HG03108 (cell line): ENCODE measurements around the gene ASPRV1.
"Not testable (repeated sequence)": the region's sequence is repeated elsewhere in the genome, so short reads cannot be mapped to it uniquely, and the experiment has no call there.

Source experiments
- ATAC-seq: cut with Tn5 transposase; IDR thresholded peaks from one replicate; pipeline ENCODE4 v1.9.1; 2021; ENCODE audit warnings: moderate library complexity; ENCODE audit not compliant: unreplicated experiment

The ASPRV1 gene

GRCh38 chr2:69961496-69961895 lies at the start of gene ASPRV1:
TSS of gene ASPRV1 (minus strand) at chr2:69961631. CDS start at chr2:69961436, 195 bp downstream.
- ATAC-seq: no peak

- no peak for ATAC-seq
Measured at GRCh38 chr2:70010576-70011111, 49.2 kb upstream of the ASPRV1 start.

GRCh38 chr2:70009762-70010575 lies 48.5 kb upstream of the ASPRV1 start:
- no peak for ATAC-seq

DNA sequence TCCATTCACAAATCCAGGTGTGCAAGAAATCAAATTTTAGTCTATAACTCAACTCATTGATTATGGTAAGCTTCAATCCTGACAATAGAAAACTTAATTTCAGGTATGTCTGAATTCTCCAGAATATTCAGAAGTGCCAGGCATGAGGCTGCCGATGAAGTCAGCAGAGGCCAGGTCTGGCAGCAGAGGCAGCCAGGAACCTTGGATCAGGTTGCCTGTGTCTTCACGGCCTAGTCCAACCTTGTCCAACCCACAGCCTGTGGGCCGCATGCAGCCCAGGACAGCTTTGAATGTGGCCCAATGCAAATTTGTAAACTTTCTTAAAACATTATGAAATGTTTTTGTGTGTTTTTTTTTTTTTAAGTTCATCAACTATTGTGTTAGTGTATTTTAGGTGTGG lies 46.9 kb upstream of the ASPRV1 start:
- ATAC-seq: no peak

DNA sequence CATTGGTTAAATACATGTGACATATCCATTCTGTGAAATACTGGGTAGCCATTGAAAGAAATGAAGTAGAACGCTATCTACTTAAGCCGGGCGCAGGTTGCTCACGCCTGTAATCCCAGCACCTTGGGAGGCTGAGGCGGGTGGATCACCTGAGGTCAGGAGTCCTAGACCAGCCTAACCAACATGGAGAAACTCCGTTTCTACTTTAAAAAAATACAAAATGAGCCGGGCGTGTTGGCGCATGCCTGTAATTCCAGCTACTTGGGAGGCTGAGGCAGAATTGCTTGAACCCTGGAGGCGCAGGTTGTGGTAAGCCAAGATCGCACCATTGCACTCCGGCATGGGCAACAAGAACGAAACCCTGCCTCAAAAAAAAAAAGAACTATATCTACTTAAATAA lies 45.7 kb upstream of the ASPRV1 start:
- ATAC-seq: no peak

GRCh38 chr2:70006447-70006784 lies 45.0 kb upstream of the ASPRV1 start:
- no peak for ATAC-seq

DNA sequence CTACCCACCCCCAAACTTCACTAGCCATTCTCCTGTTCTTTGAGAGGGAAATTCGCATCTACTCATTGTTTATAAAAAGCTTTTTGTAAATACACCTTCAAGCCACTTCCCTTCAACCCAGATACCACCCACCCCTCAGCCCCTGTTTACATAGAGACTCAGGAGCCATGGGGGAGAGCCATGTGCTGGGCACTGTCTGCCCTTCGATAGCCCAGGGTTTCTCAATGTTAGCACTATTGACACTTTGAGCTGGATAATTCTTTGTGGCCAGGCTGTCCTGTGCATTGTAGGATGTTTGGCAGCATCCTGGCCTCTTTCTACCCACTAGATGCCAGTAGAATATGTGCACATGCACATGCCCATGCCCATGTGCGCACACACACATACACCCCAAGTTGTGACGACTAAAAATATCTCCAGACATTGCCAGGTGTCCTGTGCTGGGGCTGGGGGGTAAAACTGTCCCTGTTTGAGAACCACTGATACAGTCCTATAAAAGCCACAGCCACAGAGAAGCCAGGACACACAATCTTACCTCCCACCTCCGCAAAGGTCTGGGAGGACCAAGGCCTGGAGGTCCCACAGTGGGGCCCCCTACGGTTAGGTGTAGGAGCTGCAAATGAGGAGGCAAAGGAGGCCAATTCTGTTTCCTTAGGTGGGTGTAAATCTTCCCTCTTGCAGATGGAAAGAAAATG lies 44.5 kb upstream of the ASPRV1 start:
- no peak for ATAC-seq

- ATAC-seq: no peak
Measured at GRCh38 chr2:70005216-70005615, 43.8 kb upstream of the ASPRV1 start.

- ATAC-seq: no peak
Measured at GRCh38 chr2:70003093-70003830, 41.8 kb upstream of the ASPRV1 start.

GRCh38 chr2:70002241-70002899 lies 40.9 kb upstream of the ASPRV1 start:
- ATAC-seq: no peak

DNA sequence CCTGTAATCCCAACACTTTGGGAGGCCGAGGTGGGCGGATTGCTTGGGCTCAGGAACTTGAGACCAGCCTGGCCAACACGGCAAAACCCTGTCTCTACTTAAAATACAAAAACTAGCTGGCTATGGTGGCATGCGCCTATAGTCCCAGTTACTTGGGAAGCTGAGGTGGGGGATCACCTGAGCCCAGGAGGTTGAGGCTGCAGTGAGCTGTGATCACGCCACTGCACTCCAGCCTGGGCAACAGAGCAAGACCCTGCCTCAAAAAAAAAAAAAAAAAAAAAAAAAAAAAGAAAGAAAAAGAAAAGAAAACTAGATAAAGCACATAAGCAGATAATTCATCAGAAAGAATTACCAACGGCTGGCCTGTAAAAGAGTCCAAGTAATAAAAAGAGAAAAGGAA lies 39.1 kb upstream of the ASPRV1 start:
- ATAC-seq: not testable (repeated sequence)

GRCh38 chr2:69998761-69999160 lies 37.3 kb upstream of the ASPRV1 start:
- no peak for ATAC-seq

DNA sequence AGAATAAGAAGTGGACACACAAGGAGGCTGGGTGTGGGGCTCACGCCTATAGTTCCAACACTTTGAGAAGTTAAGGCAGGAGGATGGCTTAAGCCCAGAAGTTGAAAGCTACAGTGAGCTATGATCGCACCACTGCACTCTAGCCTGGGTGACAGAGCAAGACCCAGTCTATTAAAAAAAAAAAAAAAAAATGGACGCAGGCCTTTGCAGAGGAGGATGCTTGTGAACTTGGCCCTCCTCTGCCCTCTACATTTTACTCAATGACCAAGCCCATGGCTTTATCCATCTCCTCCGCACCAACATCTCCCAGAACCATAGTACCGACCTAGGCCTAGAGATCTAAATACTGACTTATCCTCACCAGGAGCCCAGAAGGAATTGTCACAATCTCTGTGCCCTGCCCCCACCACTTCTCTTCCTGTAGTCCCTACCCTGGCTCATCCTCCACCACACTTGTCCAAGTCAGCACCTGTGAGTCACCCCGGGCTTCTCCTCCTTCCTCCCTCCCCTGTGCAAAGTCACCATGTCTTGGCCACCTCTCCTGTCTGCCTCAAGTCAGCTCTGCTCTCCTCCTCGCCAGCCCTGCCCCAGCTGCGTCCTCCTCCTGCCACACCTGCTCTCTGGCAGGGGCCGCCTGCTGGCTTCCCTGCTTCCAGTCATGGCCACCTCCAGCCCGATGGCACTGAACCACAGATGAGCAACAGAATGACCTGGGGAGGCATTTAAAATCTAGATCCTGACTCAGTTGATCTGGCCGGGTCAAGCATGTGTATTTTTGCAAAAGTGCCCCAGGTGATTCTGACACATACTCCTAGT lies 35.8 kb upstream of the ASPRV1 start:
- no peak for ATAC-seq

DNA sequence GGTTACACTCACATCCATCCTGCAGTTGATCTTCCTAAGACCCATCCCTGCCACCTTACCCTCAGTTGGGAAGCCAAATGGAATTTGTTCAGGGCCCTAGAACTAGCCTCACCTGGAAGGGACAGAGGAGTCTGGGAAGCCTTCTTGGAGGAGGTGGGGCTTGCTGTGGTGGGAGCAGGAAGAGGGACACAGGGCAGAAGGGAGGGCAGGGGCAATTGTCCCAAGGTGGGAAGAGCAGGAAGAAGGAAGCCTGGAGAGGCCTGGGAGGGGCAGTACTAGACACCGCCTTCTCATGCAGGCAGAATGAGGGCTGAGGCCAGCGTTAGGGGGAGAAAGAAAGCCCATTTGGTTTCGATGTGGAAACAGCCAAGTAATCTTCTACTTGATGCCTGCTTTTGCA lies 34.1 kb upstream of the ASPRV1 start:
- ATAC-seq: no peak

DNA sequence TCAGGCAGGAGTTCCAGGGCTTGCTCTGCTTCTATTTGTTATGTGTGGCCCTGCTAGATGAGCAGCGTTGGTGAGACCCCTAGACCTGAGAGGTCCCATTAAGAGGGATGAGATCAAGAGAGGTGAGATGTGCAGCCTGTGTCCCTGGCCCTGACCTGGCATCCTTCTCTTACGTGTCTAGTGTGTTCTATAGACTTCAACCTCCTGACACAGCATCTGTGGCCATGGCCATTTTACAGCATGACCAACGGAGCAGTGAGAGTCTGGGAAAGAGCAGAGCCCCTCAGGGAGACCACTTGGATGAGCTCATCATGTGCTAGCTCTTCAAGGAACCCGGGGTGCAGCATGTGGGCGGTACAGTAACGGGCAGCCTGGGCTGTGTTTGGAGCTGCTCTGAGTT lies 32.7 kb upstream of the ASPRV1 start:
- no peak for ATAC-seq

- no peak for ATAC-seq
Measured at GRCh38 chr2:69993708-69994107, 32.3 kb upstream of the ASPRV1 start.

GRCh38 chr2:69993048-69993565 lies 31.7 kb upstream of the ASPRV1 start:
- no peak for ATAC-seq

DNA sequence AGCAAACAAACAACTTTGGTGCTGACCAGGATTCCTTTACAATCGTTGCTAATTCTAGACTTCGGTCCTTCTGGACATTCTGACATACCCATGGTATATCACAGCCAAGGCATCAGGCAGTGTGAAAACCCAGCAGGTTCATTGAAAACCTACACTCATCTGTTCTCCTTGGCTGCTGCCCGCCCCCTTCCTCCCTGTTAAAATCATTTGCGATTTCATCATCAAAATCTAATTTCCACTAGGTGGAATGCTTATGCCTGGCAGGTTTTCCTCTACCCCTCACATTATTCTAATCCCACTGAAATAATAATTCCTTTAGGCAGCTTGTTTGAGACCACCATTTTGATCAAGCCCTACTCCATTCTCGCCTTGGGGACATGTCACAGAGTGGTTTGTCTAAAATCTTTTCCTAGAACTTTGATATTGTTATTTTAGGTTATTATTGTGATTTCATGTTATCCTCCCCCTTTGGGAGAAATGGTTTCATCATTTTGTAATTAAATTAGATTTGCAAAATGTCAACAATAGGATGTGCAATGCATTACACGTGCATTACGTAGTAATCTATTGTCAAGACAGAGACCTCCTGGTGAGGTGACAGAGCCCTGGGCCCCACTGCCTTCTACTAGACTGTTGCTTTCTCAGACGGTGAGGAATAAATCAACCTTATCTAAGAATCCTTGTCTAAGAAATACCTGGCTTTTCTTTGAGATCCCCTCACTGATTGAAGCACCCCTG lies 31.0 kb upstream of the ASPRV1 start:
- ATAC-seq: no peak

- no peak for ATAC-seq
Measured at GRCh38 chr2:69989441-69990105, 28.1 kb upstream of the ASPRV1 start.
